ENCODE results near the gene DISP2. TPM values are rescaled to one million over a fixed set of nuclear protein-coding genes. Genes with fewer than 3 reads are reported as not detected.

The DISP2 gene
- 0.51 and 1.1 TPM in 2 replicates for total RNA-seq (2014; rRNA removed; shearing (Covaris generic))

GRCh38 chr15:40357723-40358470 is at the start of gene DISP2:
Gene DISP2 (plus strand): TSS chr15:40358219. CDS start chr15:40358322, 103 bp downstream.
- DNase-seq (ENCODE audit: low read depth), result peak; percentile 92

GRCh38 chr15:40309344-40309862 is 48.6 kb upstream of the DISP2 start:
- no peak for DNase-seq (ENCODE audit: low read depth)

- DNase-seq (ENCODE audit: low read depth), result peak; percentile 69
These were observed 47.7 kb upstream of the DISP2 start for GRCh38 chr15:40310001-40310959.

- DNase-seq (ENCODE audit: low read depth), result no peak
These were observed 47.0 kb upstream of the DISP2 start for GRCh38 chr15:40310993-40311392.

GRCh38 chr15:40312370-40313158 is 45.5 kb upstream of the DISP2 start:
- DNase-seq (ENCODE audit: low read depth), result no peak

- DNase-seq (ENCODE audit: low read depth), result peak; percentile 66
These were observed 44.3 kb upstream of the DISP2 start for GRCh38 chr15:40313531-40314398.

- DNase-seq (ENCODE audit: low read depth), result peak; percentile 25
These were observed 43.2 kb upstream of the DISP2 start for GRCh38 chr15:40314723-40315276.

GRCh38 chr15:40316931-40317330 is 41.1 kb upstream of the DISP2 start:
- no peak for DNase-seq (ENCODE audit: low read depth)

- no peak for DNase-seq (ENCODE audit: low read depth)
These were observed 40.4 kb upstream of the DISP2 start for GRCh38 chr15:40317580-40317979.

- no peak for DNase-seq (ENCODE audit: low read depth)
These were observed 37.6 kb upstream of the DISP2 start for GRCh38 chr15:40320409-40320808.

- DNase-seq (ENCODE audit: low read depth), result peak; percentile 46
These were observed 37.1 kb upstream of the DISP2 start for GRCh38 chr15:40320931-40321371.

GRCh38 chr15:40322531-40323238 is 35.3 kb upstream of the DISP2 start:
- no peak for DNase-seq (ENCODE audit: low read depth)

GRCh38 chr15:40323239-40323952 is 34.6 kb upstream of the DISP2 start, which contains the start of gene INAFM2:
Gene INAFM2 (plus strand): TSS chr15:40323692. CDS start chr15:40324056, 364 bp downstream.
- DNase-seq (ENCODE audit: low read depth), result peak; percentile 92

GRCh38 chr15:40323953-40324937 is 33.8 kb upstream of the DISP2 start:
- peak; percentile 37 for DNase-seq (ENCODE audit: low read depth)

- no peak for DNase-seq (ENCODE audit: low read depth)
These were observed 32.8 kb upstream of the DISP2 start for GRCh38 chr15:40325188-40325587.

- no peak for DNase-seq (ENCODE audit: low read depth)
These were observed 32.3 kb upstream of the DISP2 start for GRCh38 chr15:40325700-40326099.

GRCh38 chr15:40327457-40327856 is 30.6 kb upstream of the DISP2 start:
- no peak for DNase-seq (ENCODE audit: low read depth)

Data from Daoy (cell line).